Measurements from ENCODE around the gene DDAH2.

GRCh38 chr6:31701666-31702404 is 27.3 kb downstream of the DDAH2 start:
- TF ChIP-seq POLR2A (IDR thresholded peaks at IDR 0.05) (no peak), CTCF (IDR thresholded peaks at IDR 0.05) (no peak)
